ENCODE data around the gene APCDD1.

Gene APCDD1

DNA sequence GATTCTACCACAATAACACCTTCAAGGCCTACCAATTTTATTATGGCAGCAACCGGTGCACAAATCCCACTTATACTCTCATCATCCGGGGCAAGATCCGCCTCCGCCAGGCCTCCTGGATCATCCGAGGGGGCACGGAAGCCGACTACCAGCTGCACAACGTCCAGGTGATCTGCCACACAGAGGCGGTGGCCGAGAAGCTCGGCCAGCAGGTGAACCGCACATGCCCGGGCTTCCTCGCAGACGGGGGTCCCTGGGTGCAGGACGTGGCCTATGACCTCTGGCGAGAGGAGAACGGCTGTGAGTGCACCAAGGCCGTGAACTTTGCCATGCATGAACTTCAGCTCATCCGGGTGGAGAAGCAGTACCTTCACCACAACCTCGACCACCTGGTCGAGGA lies 17.1 kb downstream of the APCDD1 start:
- Histone ChIP-seq H3K27me3 (peaks cover 36% of the 10 kb centered on the region), H3K27ac (no peak overlapping the region), H3K9me3 (no peaks in the 10 kb centered on the region), H3K4me1 (ENCODE audit: control insufficient read depth in 1 of 2, insufficient read depth in 1 of 2, low read depth in 1 of 2, low read length in 1 of 2) (no peaks in the 10 kb centered on the region), H3K36me3 (no peaks in the 10 kb centered on the region), H3K4me3 (ENCODE audit: low read depth in 1 of 2, low read length in 1 of 2) (no peak overlapping the region)
- TF ChIP-seq, protein P1, sequence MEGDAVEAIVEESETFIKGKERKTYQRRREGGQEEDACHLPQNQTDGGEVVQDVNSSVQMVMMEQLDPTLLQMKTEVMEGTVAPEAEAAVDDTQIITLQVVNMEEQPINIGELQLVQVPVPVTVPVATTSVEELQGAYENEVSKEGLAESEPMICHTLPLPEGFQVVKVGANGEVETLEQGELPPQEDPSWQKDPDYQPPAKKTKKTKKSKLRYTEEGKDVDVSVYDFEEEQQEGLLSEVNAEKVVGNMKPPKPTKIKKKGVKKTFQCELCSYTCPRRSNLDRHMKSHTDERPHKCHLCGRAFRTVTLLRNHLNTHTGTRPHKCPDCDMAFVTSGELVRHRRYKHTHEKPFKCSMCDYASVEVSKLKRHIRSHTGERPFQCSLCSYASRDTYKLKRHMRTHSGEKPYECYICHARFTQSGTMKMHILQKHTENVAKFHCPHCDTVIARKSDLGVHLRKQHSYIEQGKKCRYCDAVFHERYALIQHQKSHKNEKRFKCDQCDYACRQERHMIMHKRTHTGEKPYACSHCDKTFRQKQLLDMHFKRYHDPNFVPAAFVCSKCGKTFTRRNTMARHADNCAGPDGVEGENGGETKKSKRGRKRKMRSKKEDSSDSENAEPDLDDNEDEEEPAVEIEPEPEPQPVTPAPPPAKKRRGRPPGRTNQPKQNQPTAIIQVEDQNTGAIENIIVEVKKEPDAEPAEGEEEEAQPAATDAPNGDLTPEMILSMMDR (IDR thresholded peaks at IDR 0.05): no peak

DNA sequence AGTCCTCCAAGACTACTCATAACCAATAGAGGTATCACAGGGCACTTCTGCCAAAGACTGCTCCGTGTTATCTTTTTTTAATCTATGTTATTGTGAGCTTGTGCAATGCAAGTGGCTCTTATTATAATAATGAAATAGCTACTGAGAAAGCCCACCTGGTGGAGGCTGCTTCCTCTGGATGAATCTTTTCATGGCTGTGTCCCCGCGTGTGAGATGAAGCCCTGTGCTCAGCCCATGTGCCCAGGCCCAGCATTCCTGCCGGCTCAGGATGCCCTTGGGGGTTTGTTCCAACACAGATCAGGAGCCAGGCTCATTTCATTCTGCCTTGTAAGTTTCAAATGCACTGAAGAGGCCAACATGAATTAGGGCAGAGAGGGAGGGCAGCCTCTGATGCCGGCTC lies 18.7 kb downstream of the APCDD1 start:
- H3K27me3 ChIP-seq: peaks cover 40% of the 10 kb centered on the region
- H3K27ac ChIP-seq: no peak overlapping the region
- H3K9me3 ChIP-seq: no peaks in the 10 kb centered on the region
- TF ChIP-seq, protein P1 (IDR thresholded peaks at IDR 0.05): no peak
- no peaks in the 10 kb centered on the region for H3K4me1 ChIP-seq (ENCODE audit: control insufficient read depth in 1 of 2, insufficient read depth in 1 of 2, low read depth in 1 of 2, low read length in 1 of 2)
- H3K36me3 ChIP-seq: no peaks in the 10 kb centered on the region
- H3K4me3 ChIP-seq (ENCODE audit: low read depth in 1 of 2, low read length in 1 of 2): no peak overlapping the region

DNA sequence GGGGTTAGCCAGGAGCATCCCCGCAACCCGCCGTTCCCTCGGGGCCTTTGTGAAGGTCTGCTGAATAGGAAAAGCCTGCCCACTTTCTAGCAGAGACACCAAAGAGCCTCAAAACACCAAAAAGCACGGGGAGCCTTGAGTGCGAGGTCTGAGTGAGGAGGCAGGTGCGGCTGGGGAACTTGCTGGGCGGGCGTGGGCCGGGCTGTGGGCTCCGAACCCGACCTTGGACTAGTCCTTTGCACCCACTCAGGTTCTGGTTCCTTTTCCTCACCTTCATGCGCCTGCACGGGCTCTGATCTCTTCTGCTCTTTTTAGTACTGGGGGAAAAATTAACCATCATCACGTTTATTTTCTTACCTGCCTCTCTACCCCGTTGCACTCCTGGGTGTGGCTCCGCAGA lies 19.9 kb downstream of the APCDD1 start:
- H3K4me1 ChIP-seq (ENCODE audit: control insufficient read depth in 1 of 2, insufficient read depth in 1 of 2, low read depth in 1 of 2, low read length in 1 of 2): no peaks in the 10 kb centered on the region
- H3K27ac ChIP-seq: no peak overlapping the region
- no peaks in the 10 kb centered on the region for H3K36me3 ChIP-seq
- no peaks in the 10 kb centered on the region for H3K9me3 ChIP-seq
- TF ChIP-seq, protein P1 (IDR thresholded peaks at IDR 0.05): no peak
- H3K4me3 ChIP-seq (ENCODE audit: low read depth in 1 of 2, low read length in 1 of 2): no peak overlapping the region
- peaks cover 38% of the 10 kb centered on the region for H3K27me3 ChIP-seq

DNA sequence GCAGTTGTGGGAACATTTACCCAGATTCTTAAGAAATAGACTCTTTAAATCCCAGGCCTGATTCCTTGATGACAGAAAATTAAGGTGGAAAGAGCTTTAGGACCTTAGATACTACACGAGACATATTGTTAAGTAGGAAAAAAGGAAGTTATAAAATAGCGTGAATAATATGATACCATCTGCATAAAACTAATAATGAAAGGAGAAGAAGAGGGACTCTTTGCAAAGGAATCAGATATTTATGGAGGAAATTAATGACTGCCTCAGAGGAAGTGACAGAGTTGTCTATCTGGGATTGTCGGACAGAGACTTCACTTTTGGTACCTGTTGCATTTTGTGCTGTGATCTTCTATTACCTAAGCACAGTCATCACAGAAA lies 20.8 kb downstream of the APCDD1 start:
- TF ChIP-seq, protein P1 (IDR thresholded peaks at IDR 0.05): no peak
- Histone ChIP-seq H3K4me3 (ENCODE audit: low read depth in 1 of 2, low read length in 1 of 2) (no peak overlapping the region), H3K36me3 (no peaks in the 10 kb centered on the region), H3K27me3 (peaks cover 38% of the 10 kb centered on the region), H3K9me3 (no peaks in the 10 kb centered on the region), H3K27ac (no peak overlapping the region), H3K4me1 (ENCODE audit: control insufficient read depth in 1 of 2, insufficient read depth in 1 of 2, low read depth in 1 of 2, low read length in 1 of 2) (no peaks in the 10 kb centered on the region)

DNA sequence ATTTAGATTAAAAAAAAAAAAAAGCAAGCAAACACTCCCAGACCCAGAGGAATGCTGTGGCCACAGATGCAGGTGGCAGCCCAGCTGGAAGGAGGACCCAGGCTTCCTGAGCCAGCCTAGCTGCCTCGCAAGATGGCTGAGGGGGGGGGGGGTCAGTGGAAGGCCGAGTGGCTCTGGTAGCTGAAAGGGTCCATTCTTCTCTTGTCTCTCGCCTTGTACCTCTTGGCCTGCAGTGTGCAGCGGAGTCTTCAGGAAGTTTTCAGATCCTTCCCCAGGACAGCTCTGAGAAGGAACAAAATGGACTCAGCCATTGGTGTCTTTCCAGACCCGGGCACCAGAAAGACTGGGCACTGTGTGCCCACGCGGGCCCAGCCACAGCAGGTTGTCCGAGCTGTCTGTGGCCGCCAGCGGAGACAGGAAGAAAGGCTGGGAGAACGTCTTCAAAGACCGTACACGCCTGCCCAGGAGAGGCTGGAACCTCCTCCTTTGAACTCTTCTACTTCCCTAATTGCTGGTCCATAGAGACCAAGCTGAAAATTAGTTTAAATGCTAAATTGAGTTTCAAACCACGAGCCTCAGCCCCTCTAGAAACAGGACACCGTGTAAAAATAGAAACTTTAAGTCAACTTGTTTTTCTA lies 21.3 kb downstream of the APCDD1 start:
- Histone ChIP-seq H3K4me1 (ENCODE audit: control insufficient read depth in 1 of 2, insufficient read depth in 1 of 2, low read depth in 1 of 2, low read length in 1 of 2) (no peaks in the 10 kb centered on the region), H3K27ac (no peak overlapping the region), H3K27me3 (peaks cover 38% of the 10 kb centered on the region)

More for the DNA sequence above, 21.3 kb downstream of the APCDD1 start:
- Histone ChIP-seq H3K36me3 (no peaks in the 10 kb centered on the region), H3K9me3 (no peaks in the 10 kb centered on the region), H3K4me3 (ENCODE audit: low read depth in 1 of 2, low read length in 1 of 2) (no peak overlapping the region)
- TF ChIP-seq, protein P1 (IDR thresholded peaks at IDR 0.05): no peak

All from neutrophil (primary cell).